Measurements from ENCODE around the gene ELL2.

- TF ChIP-seq EZH2 (IDR thresholded peaks at IDR 0.05), result no peak
- no peak for TF ChIP-seq POLR2AphosphoS5 (IDR thresholded peaks at IDR 0.05; ENCODE audit: borderline replicate concordance, low read depth, low read length)
These were observed 8.7 kb upstream of the ELL2 start for GRCh38 chr5:95970359-95970704.
